Neural progenitor cell (in vitro differentiated cells): ENCODE results near the gene TBL1X.

Experiments
- CTCF ChIP-seq: fragments of 200-600 bp; sonication (generic); IDR thresholded peaks from 2 replicates; pipeline ENCODE4 v1.5.1; 2017; ENCODE audit warnings: antibody characterized with exemption, mild to moderate bottlenecking
- EZH2 ChIP-seq: fragments of 200-600 bp; sonication (generic); IDR thresholded peaks from 2 replicates; pipeline ENCODE4 v1.6.1; 2017; ENCODE audit warnings: antibody characterized with exemption, mild to moderate bottlenecking, moderate library complexity
- EZH2phosphoT487 ChIP-seq: fragments of 200-600 bp; sonication (generic); IDR thresholded peaks from 2 replicates; pipeline ENCODE4 v1.6.1; 2017; ENCODE audit warnings: antibody characterized with exemption

- TF ChIP-seq CTCF, result no peak
- TF ChIP-seq EZH2phosphoT487, result no peak
- no peak for TF ChIP-seq EZH2
These were observed 238.5 kb downstream of the TBL1X start for GRCh38 chrX:9703406-9703805.
